Activated T-helper 17 cell treated with anti-CD3 and anti-CD28 coated beads, Interleukin-2, amount 50 U/mL, for 72 hours (primary cell): ENCODE measurements around the gene SLC6A4. TPM values are rescaled to one million over a fixed set of nuclear protein-coding genes. Genes with fewer than 3 reads are reported as not detected.
"Not testable (repeated sequence)": the region's sequence is repeated elsewhere in the genome, so short reads cannot be mapped to it uniquely, and the experiment has no call there.

Experiments used
- ATAC-seq: fragments of 150-1000 bp; cut with Tn5 transposase; replicated peaks from 2 replicates; pipeline ENCODE4 v1.10.0; 2021; ENCODE audit warnings: mild to moderate bottlenecking, moderate library complexity
- H3K27ac Mint-ChIP-seq: one replicate; pipeline ENCODE4 v1.8.0; 2022; ENCODE audit warnings: mixed read lengths
- H3K27me3 Mint-ChIP-seq: one replicate; pipeline ENCODE4 v1.8.0; 2022; ENCODE audit warnings: mixed read lengths
- H3K36me3 Mint-ChIP-seq: one replicate; pipeline ENCODE4 v1.8.0; 2022; ENCODE audit warnings: low read depth, mild to moderate bottlenecking, mixed read lengths
- H3K4me1 Mint-ChIP-seq: one replicate; pipeline ENCODE4 v1.8.0; 2022; ENCODE audit warnings: mixed read lengths
- H3K4me3 Mint-ChIP-seq: one replicate; pipeline ENCODE4 v1.8.0; 2022; ENCODE audit warnings: mild to moderate bottlenecking, mixed read lengths
- H3K9me3 Mint-ChIP-seq: one replicate; pipeline ENCODE4 v1.8.0; 2022; ENCODE audit warnings: mixed read lengths
- total RNA-seq, 2 donors: library from RNA; stranded (reverse); gene quantifications; one replicate each; pipeline ENCODE4 v1.2.3, GENCODE V29; 2022

SLC6A4 gene
- total RNA-seq, 2 donors from 2014 or later: not detected

DNA sequence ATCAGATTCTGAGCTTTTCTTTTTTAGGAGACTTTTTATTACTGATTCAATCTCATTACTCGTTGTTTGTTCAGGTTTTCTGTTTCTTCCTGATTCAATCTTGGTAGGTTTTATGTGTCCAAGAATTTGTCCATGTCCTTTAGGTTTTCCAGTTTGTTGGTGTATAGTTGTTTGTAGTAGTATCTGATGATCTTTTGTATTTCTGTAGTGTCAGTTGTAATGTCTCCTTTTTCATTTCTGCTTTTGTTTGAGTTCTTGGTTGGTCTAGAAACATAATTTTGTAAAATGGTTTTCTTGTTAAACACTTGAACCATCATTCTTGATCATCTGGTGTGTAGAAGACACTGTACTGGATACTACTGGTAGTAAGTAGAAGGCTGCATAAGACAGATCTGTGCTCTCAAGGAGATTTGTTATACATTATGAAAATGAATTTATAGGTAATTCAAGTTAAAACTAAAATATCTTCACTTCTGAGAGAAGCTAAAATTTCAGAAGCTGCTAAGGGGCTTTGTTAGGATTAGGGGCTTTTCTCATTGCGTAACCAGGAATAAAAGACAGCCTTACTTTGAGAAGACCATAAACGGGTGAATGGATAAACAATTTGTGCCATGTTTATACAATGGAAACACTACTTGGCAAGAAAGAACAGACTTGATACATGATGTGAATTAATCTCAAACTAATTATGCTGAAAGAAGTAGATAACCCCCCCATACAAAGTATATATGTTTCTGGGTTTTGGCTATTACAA lies 74.9 kb downstream of the SLC6A4 start:
- H3K36me3 Mint-ChIP-seq: peaks cover 90% of the 10 kb centered on the region
- no peaks in the 10 kb centered on the region for H3K9me3 Mint-ChIP-seq
- no peak overlapping the region for H3K4me3 Mint-ChIP-seq
- no peak overlapping the region for H3K27ac Mint-ChIP-seq
- ATAC-seq: no peak
- H3K27me3 Mint-ChIP-seq: no peaks in the 10 kb centered on the region
- H3K4me1 Mint-ChIP-seq: peaks cover 18% of the 10 kb centered on the region

DNA sequence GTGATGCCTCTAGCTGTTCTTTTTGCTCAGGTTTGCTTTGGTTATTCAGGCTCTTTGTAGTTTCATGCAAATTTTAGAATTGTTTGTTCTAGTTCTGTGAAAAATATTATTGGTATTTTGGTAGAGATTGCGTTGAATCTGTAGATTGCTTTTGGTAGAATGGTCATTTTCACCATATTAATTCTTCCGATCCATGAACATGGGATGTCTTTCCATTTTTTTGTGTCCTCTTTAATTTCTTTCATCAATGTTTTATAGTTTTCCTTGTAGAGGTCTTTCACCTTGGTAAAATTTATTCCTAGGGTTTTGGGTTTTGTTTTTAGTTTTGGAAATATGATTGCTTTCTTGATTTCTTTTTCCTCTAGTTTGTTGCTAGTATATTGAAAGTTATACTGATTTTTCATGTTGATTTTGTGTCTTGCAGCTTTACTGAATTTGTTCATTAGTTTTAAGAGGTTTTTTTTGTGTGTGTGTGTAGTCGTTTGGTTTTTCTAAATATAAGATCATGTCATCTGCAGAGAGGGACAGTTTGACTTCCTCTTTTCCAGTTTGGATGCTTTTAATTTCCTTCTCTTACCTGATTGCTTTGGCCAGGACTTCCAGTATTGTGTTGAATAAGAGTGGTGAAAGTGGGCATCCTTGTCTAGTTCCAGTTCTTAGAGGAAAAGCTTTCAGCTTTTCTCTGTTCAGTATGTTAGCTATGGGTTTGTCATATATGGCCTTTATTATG lies 76.4 kb downstream of the SLC6A4 start:
- H3K27me3 Mint-ChIP-seq: no peaks in the 10 kb centered on the region
- H3K4me1 Mint-ChIP-seq: peaks cover 18% of the 10 kb centered on the region
- peaks cover 81% of the 10 kb centered on the region for H3K36me3 Mint-ChIP-seq
- no peaks in the 10 kb centered on the region for H3K9me3 Mint-ChIP-seq
- no peak overlapping the region for H3K27ac Mint-ChIP-seq
- ATAC-seq: no peak
- H3K4me3 Mint-ChIP-seq: no peak overlapping the region

DNA sequence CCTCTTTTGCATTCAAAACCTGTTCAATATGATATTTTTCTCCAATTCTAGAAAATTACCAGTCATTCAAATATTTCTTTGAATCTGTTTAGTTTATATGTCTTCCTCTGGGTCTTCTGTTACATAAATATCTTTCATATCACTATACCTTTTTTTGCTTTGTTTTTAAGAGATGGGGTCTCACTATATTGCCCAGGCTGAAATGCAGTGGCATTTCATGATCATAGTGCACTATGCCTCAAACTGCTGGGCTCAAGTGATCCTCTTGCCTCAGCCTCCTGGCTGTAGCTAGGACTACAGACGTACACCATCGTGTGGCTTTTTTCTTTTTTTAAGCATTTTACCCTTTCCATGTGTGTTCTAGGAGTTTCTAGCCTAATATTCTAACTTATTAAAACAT lies 80.1 kb downstream of the SLC6A4 start:
- H3K4me1 Mint-ChIP-seq: peaks cover 20% of the 10 kb centered on the region
- H3K9me3 Mint-ChIP-seq: no peaks in the 10 kb centered on the region
- no peak for ATAC-seq
- no peaks in the 10 kb centered on the region for H3K27me3 Mint-ChIP-seq
- no peak overlapping the region for H3K27ac Mint-ChIP-seq
- H3K36me3 Mint-ChIP-seq: peaks cover 77% of the 10 kb centered on the region
- no peak overlapping the region for H3K4me3 Mint-ChIP-seq

DNA sequence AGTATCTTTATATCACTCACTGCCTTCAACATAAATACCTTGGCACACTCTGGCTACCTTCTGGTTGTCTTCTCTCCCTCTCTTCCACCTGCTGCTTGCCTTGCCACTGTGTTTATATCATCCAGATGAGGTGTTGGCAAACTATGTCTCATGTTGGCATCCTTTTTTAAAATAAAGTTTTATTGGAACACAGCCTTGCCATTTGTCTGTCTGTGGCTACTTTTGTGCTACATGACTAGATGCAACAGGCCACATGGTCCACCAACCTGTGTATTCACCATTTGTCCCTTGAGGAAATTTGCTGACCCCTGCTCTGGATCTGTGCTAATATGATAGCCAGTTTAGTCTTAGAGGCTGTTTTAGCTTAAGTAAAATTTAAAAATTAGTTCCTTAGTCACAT lies 82.0 kb downstream of the SLC6A4 start:
- Mint-ChIP-seq H3K9me3 (no peaks in the 10 kb centered on the region), H3K27me3 (no peaks in the 10 kb centered on the region), H3K36me3 (peaks cover 66% of the 10 kb centered on the region), H3K4me1 (peaks cover 19% of the 10 kb centered on the region), H3K27ac (no peak overlapping the region), H3K4me3 (no peak overlapping the region)
- no peak for ATAC-seq

DNA sequence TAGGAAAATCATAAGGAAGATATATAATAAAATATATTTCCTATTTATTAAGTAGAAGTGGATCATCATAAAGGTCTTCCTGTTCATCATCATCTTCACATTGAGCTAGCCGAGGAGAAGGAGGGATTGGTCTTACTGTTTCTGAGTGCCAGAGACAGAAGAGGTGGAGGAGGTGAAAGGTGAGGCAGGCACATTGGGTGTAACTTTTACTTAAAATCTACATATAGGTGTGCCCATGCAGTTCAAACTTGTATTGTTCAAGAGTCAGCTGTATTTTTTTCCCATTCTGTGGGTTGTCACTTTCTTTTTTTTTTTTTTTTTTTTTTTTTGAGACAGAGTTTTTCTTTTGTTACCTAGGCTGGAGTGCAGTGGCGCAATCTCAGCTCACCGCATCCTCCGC lies 84.0 kb downstream of the SLC6A4 start:
- ATAC-seq: no peak
- H3K27ac Mint-ChIP-seq: no peak overlapping the region
- H3K27me3 Mint-ChIP-seq: no peaks in the 10 kb centered on the region
- H3K4me1 Mint-ChIP-seq: peaks cover 12% of the 10 kb centered on the region
- H3K36me3 Mint-ChIP-seq: peaks cover 54% of the 10 kb centered on the region
- H3K9me3 Mint-ChIP-seq: no peaks in the 10 kb centered on the region
- H3K4me3 Mint-ChIP-seq: no peak overlapping the region

DNA sequence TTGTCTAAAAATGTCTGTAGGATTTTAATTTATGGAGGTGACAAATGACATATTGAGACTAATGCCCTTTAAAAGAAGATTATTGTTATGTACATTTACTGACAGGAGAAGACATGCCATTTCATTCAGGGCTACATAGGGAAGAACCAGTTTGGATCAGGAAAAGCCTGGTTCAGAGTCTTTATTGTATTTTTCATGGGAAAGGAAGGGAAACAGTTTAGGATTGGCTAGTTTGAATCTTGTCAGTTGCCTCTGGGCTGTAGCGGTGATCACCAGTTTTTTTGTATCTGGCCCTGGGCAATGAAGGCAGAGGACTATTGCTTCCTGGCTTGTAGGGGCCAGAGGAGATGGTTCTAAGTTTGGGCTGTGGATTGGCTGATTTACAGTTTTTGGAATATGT lies 87.1 kb downstream of the SLC6A4 start:
- H3K9me3 Mint-ChIP-seq: no peaks in the 10 kb centered on the region
- H3K4me1 Mint-ChIP-seq: peaks cover 9% of the 10 kb centered on the region
- H3K27ac Mint-ChIP-seq: peak overlapping the region; percentile 29
- ATAC-seq: no peak
- no peak overlapping the region for H3K4me3 Mint-ChIP-seq
- H3K27me3 Mint-ChIP-seq: no peaks in the 10 kb centered on the region
- H3K36me3 Mint-ChIP-seq: peaks cover 54% of the 10 kb centered on the region

DNA sequence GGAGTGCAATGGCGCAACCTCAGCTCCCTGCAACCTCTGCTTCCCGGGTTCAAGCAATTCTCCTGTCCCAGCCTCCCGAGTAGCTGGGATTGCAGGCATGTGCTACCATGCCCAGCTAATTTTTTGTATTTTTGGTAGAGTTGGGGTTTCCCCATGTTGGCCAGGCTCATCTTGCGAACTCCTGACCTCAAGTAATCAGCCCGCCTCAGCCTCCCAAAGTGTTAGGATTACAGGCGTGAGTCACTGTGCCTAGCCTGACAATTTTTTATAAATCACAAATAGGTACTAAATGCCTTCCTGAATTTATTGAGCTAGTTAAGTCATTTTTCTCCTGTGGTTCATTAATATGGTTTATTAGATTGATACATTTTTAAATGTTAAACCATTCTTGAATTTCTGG lies 87.6 kb downstream of the SLC6A4 start:
- H3K36me3 Mint-ChIP-seq: peaks cover 49% of the 10 kb centered on the region
- not testable (repeated sequence) for H3K4me1 Mint-ChIP-seq, H3K27me3 Mint-ChIP-seq, H3K9me3 Mint-ChIP-seq, H3K4me3 Mint-ChIP-seq
- H3K27ac Mint-ChIP-seq: peak overlapping the region; percentile 29
- ATAC-seq: peak; percentile 59

Other genes with a start within 250 kb of the SLC6A4 start
- 10 to 100 TPM; 29.8 to 39.5 TPM for gene NSRP1, start 118.9 kb downstream of the SLC6A4 start, total RNA-seq
- gene BLMH, start 56.2 kb upstream of the SLC6A4 start, total RNA-seq: 10 to 100 TPM; 24.3 to 51.0 TPM
- not detected for gene TMIGD1, start 98.4 kb upstream of the SLC6A4 start, total RNA-seq
- 10 to 100 TPM; 25.9 to 34.7 TPM for gene CPD, start 143.2 kb upstream of the SLC6A4 start, total RNA-seq
- 10 to 100 TPM; 42.4 to 45.2 TPM for gene GOSR1, start 241.7 kb upstream of the SLC6A4 start, total RNA-seq